Activated CD8-positive, alpha-beta memory T cell treated with anti-CD3 and anti-CD28 coated beads, Interleukin-2, amount 50 U/mL, for 1 hour (primary cell): ENCODE data around the gene C1QTNF2.

Source experiments
- DNase-seq: peaks from one replicate; pipeline ENCODE4 v3.0.0-alpha.2; 2020; ENCODE audit errors: extremely low read depth

The C1QTNF2 gene, protein sequence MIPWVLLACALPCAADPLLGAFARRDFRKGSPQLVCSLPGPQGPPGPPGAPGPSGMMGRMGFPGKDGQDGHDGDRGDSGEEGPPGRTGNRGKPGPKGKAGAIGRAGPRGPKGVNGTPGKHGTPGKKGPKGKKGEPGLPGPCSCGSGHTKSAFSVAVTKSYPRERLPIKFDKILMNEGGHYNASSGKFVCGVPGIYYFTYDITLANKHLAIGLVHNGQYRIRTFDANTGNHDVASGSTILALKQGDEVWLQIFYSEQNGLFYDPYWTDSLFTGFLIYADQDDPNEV

DNA sequence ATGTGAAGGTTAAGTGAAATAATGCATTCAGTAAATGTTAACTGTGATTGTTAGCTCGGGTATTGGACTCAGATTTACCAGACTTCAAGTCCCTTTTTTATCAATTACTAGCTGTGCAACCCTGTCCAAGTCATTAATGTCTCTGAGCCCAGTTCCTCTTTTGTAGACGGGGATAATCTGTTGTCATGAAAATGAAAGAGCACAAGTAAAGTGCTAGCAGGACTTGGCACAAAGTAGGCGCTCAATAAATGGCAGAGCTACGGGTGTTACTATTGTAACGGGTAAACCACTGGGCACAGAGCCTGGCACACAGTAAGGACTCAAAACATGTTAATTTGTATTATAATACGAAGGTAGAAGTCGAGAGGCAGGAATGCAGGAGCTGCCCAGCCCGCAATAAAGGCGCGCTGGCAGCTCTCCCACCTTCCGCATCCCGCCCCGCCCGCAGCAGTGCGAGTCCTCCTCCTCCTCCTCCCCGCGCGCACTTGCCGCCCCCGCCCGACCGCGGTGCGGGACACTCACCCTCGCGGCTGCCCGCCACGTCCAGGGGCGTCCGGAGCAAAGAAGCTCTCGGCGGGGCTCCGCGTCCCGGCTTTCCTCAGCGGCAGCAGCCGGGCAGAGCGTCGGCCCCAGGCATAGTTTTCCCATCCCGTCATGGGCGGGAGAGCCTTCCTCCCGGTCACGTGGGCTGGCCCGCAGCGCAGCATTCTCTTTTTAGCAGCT lies at the start of gene C1QTNF2:
Gene C1QTNF2 (minus strand): TSS at position 637 of the 723 bp plus-strand sequence. CDS start 15,615 bp downstream, outside the sequence.
- DNase-seq, result no peak

DNA sequence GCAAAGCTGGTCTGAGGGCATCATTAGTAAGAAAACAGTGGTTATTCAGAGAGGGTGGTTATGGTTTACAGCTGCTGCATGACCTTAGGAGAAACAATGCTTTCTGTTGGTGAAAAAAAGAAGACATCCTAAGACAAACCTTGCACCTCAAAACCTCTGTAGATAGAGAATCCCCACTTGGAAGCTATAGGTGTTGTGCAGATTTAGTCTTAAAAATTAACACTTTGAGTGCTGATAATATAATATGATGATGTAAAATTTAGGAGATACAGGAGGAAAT lies 49.8 kb upstream of the C1QTNF2 start:
- DNase-seq, result no peak

DNA sequence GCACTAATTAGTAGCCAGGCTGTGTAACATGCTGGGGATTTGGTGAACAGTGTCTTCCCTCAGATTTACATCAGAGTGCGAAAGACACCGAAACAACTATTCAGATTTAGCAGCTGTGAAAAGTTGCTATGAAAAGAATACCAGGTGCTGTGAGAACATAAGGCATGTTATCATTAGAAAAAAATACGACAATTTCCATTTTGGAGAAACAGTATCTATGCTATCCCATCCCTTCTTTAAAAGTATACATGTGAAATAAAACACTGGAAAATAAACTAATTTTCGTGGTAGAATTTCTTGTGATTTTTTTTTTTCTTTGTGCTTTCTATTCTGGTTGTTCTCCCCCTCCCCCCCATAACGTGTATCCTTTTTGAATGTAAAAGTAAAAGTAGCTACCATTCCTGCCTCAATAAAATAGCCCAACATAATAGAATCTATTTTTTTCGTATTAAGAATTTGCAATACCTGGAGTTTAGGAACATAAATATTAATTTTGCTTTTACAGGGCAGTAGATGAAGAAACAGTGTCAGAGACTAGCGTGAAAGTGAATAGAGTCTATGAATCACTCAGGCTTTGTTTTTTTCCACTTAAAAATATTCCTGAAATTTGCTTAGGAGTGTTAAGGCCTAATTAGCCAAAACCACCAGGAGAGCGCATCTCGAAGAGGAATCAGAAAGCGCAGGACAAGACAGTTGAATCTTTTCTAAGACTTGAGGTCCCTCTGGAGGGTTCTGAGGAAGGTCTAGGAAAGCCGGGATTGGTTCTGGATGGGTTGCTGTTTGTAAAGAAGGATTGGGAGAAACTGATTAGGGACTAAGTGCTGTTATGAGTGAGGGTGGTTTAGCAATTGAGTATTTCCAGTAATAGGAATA lies 49.3 kb upstream of the C1QTNF2 start:
- no peak for DNase-seq

DNA sequence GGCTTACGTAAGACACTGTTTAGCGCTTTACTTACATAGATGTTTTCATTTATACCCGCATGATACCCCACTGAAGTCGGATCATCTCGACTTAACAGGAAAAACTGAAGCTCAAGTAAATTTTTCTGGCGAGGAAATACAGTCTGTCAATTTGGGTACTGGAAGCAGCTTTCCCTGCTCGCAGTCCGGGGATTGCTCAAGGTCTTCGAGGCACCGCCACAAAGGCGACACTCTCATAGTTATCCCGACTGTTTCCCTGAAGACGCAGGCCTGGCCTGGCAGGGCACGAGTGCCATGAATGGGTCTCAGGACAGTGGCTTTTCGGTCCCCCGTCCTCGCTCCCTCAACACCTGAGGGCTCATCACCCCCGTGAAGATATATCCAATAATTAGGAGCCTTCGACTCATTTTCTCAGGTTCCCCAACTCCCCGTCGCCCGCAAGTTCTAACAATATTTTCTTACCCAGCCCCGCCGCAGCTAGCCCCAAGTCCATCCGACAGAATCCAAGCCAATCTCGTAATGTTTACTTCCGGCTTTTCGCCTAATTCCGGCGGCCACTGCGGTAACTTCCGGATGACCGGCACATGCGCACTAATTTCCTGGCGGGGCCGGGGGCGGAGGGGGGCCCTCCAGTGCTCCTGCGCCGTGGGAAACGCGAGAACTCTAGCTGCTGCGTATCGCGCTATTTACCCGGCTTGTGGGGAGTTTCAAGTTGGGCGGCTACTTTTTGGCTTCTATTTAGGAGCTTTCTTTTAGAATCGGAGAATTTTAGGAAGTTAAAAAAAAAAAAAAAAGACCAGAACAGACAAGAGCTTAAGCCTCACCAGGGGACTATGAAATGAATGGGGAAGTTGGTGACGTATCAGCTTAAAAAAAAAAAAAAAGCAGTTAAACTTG lies 48.4 kb upstream of the C1QTNF2 start, which contains the start of gene SLU7:
Gene SLU7 (minus strand): TSS at position 521 of the 897 bp plus-strand sequence. CDS start 3,787 bp downstream, outside the sequence.
- DNase-seq, result peak; percentile 75

GRCh38 chr5:160399402-160400353 lies 29.3 kb upstream of the C1QTNF2 start, which contains the start of gene FAM200C:
Gene FAM200C (minus strand): TSS chr5:160400054. CDS start chr5:160395490, 4,564 bp downstream.
- peak; percentile 24 for DNase-seq

DNA sequence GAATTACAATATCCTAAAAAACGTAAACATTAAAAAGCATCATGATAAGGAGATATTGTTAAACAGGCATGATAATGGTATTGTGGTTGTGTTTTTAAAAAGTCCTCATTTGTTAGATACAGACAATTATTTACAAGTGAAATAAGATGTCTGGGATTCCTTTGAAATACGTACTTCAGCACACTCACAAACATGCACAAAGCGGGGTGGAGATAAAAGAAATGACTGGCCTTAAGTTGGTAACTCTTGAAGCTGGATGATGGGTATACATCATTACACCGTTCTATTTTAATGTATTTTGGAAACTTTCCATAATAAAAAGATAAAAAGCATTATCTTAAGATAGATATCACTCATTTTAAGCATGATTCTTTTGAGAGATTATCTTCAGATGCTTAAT lies 28.4 kb upstream of the C1QTNF2 start:
- no peak for DNase-seq

- DNase-seq, result no peak
These were observed 27.1 kb upstream of the C1QTNF2 start for GRCh38 chr5:160397492-160397891.

DNA sequence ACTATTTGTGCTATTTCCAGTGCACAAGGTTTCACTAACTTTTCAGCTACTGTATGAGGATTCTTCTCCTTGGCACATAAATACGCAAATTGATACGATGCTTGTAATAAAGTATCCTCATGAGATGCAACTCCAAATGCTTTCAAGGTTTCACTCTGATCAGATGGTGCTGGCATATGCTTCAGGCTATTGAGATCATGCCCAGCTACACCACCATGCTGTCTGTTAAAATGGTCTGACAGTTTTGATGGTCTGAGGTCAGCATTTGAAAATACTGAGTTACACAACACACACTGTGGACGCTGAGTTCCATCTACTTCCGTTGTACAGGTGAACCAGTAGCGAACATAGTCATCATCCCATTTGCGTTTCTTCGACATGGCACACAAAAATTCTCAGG lies 24.7 kb upstream of the C1QTNF2 start:
- DNase-seq, result no peak

DNA sequence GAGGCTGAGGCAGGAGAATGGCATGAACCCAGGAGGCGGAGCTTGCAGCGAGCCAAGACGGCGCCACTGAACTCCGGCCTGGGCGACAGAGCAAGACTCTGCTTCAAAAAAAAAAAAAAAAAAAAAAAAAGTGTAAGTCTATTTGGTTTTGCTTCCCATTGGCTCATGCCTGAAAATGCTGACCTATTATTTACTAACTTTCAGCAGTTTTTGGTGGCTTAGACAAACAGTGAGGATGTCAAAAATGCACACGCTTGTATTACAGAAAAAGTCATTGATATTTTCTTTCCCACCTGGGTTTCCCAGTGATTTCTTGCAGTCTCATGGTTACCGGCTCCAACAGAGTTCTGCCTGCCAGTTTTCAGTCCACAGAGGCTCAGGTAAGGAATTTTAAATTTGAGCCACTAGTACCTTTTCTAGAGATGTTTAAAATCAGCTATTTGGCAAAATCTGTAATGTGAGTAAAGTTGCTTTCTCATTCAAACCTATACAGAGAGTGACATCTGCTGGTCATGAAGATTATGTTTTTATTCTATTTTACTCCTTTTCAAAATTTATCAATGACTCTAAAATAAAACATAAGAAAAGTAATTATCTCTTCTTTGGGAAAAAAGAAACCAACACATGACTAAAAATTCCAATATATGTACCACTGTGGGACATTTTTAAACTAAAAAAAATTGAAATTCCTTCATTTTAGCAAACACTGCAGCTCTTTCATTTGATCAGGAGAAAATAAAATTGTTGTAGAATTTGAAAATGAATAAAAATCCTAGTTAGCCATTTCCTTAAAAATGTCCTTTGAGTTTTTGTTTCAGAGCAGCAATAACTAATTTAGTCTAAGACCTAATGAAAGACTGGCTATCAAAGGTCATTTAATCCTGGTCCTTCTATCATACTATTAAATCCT lies 20.6 kb upstream of the C1QTNF2 start:
- no peak for DNase-seq

GRCh38 chr5:160387445-160387844 lies 17.0 kb upstream of the C1QTNF2 start:
- no peak for DNase-seq

GRCh38 chr5:160385496-160385895 lies 15.1 kb upstream of the C1QTNF2 start:
- no peak for DNase-seq

DNA sequence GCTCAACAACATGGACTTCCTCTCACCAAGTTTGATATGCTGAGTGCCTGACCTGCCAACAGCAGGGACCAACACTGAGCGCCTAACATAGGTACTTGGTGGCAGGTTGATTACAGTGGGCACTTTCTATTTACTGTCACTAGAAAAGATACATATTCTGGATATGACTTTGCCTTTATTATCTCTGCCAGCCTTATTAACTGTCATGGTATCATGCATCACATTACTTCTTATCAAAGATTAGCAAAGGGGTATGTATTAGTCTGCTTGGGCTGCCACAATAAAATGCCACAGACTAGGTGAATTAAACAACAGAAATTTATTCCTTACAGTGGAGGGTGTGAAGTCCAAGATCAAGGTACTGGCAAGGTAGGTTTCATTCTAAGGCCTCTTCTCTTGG lies 14.3 kb upstream of the C1QTNF2 start:
- no peak for DNase-seq

DNA sequence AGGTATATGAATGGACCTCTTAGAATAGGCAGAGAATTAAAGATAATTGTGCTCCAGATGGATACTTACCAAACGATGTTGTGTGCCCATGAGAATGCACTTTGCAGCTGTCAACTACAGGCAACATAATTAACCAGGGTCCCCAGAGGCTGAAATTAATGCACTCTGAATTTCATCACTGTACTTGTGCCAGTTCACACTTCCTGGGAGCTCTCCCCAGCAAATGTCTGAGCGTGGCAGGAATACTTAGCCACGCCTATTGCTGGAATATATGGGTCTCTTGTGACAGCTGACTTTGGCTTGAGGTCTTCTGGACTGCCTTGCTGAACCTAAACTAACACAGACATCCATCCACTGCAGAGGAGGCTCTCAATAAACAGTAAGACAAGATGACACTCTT lies 11.9 kb upstream of the C1QTNF2 start:
- DNase-seq, result no peak

DNA sequence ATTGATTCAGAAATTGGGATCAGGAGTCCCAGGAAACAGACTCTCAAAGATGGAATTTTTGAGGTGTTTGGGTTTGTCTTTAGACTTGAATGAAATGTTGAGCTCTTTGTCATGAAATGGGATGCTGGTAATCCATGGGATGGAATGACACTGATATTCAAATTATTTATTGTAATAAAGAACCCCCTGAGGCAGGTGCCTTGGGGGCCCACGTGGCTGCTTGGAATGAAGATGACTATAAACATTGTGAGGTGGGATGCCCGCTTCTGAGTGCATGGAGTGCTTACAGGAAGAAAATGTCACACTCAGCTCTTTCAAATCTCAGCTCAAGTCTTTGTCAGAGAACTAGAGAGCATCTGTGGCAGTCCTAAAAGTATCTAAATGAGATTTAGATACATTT lies 9.6 kb upstream of the C1QTNF2 start:
- DNase-seq, result no peak

DNA sequence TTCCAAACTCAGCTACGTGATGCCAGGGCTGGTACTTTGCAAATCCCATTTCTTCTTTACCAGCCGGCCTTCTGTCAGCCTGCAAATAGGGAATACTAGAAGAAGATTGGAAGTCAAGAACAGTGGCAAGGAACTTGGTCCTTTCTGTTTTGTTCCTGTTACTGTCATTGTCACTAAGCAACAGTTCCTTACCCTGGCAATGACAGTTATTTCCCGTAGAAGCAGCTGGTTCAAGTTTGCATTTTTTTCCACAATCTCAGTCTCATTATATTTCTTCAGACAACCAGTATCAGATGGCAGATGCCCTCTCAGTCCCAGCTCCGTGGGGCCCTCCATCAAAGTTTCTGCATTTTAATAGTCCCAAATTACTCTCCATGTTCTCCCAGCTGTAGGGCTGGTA lies 9.1 kb upstream of the C1QTNF2 start:
- DNase-seq, result no peak

- DNase-seq, result no peak
These were observed 7.9 kb upstream of the C1QTNF2 start for GRCh38 chr5:160378330-160378729.

GRCh38 chr5:160377651-160378050 lies 7.2 kb upstream of the C1QTNF2 start:
- no peak for DNase-seq

GRCh38 chr5:160376416-160376815 lies 6.0 kb upstream of the C1QTNF2 start:
- no peak for DNase-seq

- DNase-seq, result no peak
These were observed 5.3 kb upstream of the C1QTNF2 start for GRCh38 chr5:160375701-160376100.
